PFSK-1 (cell line): ENCODE measurements around the gene OTUD4.

Experiments used
- FOXP2 ChIP-seq: optimal IDR thresholded peaks from 2 replicates; pipeline ENCODE3; 2011; ENCODE audit warnings: borderline replicate concordance, control low read depth, inconsistent platforms; ENCODE audit not compliant: insufficient read depth; ENCODE audit errors: extremely low read length, extremely low read depth
- POLR2AphosphoS5 ChIP-seq: IDR thresholded peaks from 2 replicates; pipeline ENCODE4 v1.6.1; 2012; ENCODE audit warnings: low read depth, mild to moderate bottlenecking, control low read depth, low read length, moderate library complexity
- REST ChIP-seq, 2 experiments: IDR thresholded peaks; 2 replicates each; pipeline versions ENCODE4 v1.6.1 to v1.8.0; 2011 to 2012; ENCODE audit warnings: low read depth in 2 of 2, low read length in 2 of 2, control low read depth in 1 of 2, inconsistent platforms in 1 of 2, mild to moderate bottlenecking in 1 of 2, moderate library complexity in 1 of 2; ENCODE audit not compliant: insufficient read depth in 1 of 2
- SIN3A ChIP-seq: IDR thresholded peaks from 2 replicates; pipeline ENCODE4 v1.6.1; 2012; ENCODE audit warnings: mild to moderate bottlenecking, low read length, moderate library complexity, borderline replicate concordance; ENCODE audit not compliant: insufficient read depth
- TAF1 ChIP-seq: IDR thresholded peaks from 2 replicates; pipeline ENCODE4 v1.6.1; 2012; ENCODE audit warnings: low read length, control low read depth, borderline replicate concordance; ENCODE audit not compliant: insufficient read depth

GRCh38 chr4:145167887-145168286 lies 12.5 kb downstream of the OTUD4 start:
- TF ChIP-seq POLR2AphosphoS5 (no peak), SIN3A (no peak), TAF1 (no peak), REST (IDR thresholded peaks at IDR 0.05; ENCODE audit: insufficient read depth in 1 of 2, low read depth in 2 of 2, low read length in 2 of 2) (no peak), FOXP2 (no peak)
